GM23338 (cell line): Measurements from ENCODE around the gene USP24. TPM values are rescaled to one million over a fixed set of nuclear protein-coding genes. Genes with fewer than 3 reads are reported as not detected.

ENCODE experiments used
- ATAC-seq: fragments of 200-7000 bp; cut with Tn5 transposase; 3 replicates; pipeline ENCODE4 v1.9.1; 2020
- DNase-seq: peaks from one replicate; pipeline ENCODE4 v3.0.0-alpha.2; 2015; ENCODE audit warnings: low spot score
- H2AFZ ChIP-seq: fragments of 200-600 bp; sonication (generic); 2 replicates; pipeline ENCODE4 v1.8.0; 2016; ENCODE audit warnings: antibody characterized with exemption, mild to moderate bottlenecking, moderate library complexity
- H3F3A ChIP-seq: fragments of 200-600 bp; sonication (generic); replicated peaks from 2 replicates; pipeline ENCODE4 v1.8.0; 2017; ENCODE audit warnings: antibody characterized with exemption, mixed run types, low read depth
- H3K27ac ChIP-seq: fragments of 200-600 bp; sonication (generic); 2 replicates; pipeline ENCODE4 v1.6.1; 2016; ENCODE audit warnings: low read depth
- H3K27me3 ChIP-seq: fragments of 200-600 bp; sonication (generic); 2 replicates; pipeline ENCODE4 v1.8.0; 2016; ENCODE audit warnings: mild to moderate bottlenecking, mixed run types, moderate library complexity; ENCODE audit not compliant: insufficient read depth
- H3K36me3 ChIP-seq: fragments of 200-600 bp; sonication (generic); 2 replicates; pipeline ENCODE4 v1.8.0; 2016; ENCODE audit warnings: mild to moderate bottlenecking; ENCODE audit not compliant: insufficient read depth
- H3K4me1 ChIP-seq: fragments of 200-600 bp; sonication (generic); 2 replicates; pipeline ENCODE4 v1.8.0; 2016; ENCODE audit warnings: mild to moderate bottlenecking, moderate library complexity; ENCODE audit not compliant: insufficient read depth
- H3K4me2 ChIP-seq: fragments of 200-600 bp; sonication (generic); 2 replicates; pipeline ENCODE4 v1.7.1; 2017; ENCODE audit warnings: mixed run types
- H3K4me3 ChIP-seq: fragments of 200-600 bp; sonication (generic); 2 replicates; pipeline ENCODE4 v1.6.1; 2016; ENCODE audit warnings: mixed run types
- H3K79me2 ChIP-seq: fragments of 200-600 bp; sonication (generic); replicated peaks from 2 replicates; pipeline ENCODE4 v1.8.0; 2017; ENCODE audit warnings: mild to moderate bottlenecking; ENCODE audit not compliant: insufficient read depth
- H3K9me2 ChIP-seq: fragments of 200-600 bp; sonication (generic); 2 replicates; pipeline ENCODE4 v1.8.0; 2017; ENCODE audit not compliant: insufficient read depth
- H4K20me1 ChIP-seq: fragments of 200-600 bp; sonication (generic); replicated peaks from 2 replicates; pipeline ENCODE4 v1.8.0; 2017; ENCODE audit warnings: mild to moderate bottlenecking; ENCODE audit not compliant: insufficient read depth
- H3K27ac Mint-ChIP-seq: 2 replicates; pipeline ENCODE4 v1.8.0; 2020; ENCODE audit warnings: inconsistent platforms, mild to moderate bottlenecking, moderate library complexity, mixed read lengths
- H3K27me3 Mint-ChIP-seq: 3 replicates; pipeline ENCODE4 v1.8.0; 2022; ENCODE audit warnings: low read depth, mild to moderate bottlenecking, moderate library complexity, mixed read lengths, inconsistent platforms; ENCODE audit not compliant: insufficient read depth, poor library complexity
- H3K36me3 Mint-ChIP-seq: 3 replicates; pipeline ENCODE4 v1.8.0; 2021; ENCODE audit warnings: low read depth, mild to moderate bottlenecking, inconsistent platforms, moderate library complexity, mixed read lengths
- H3K4me1 Mint-ChIP-seq: 3 replicates; pipeline ENCODE4 v1.8.0; 2020; ENCODE audit warnings: mild to moderate bottlenecking, inconsistent platforms, mixed read lengths
- H3K4me3 Mint-ChIP-seq: 3 replicates; pipeline ENCODE4 v1.8.0; 2021; ENCODE audit warnings: moderate library complexity, mild to moderate bottlenecking, inconsistent platforms, mixed read lengths
- H3K9me3 Mint-ChIP-seq: 3 replicates; pipeline ENCODE4 v1.8.0; 2020; ENCODE audit warnings: moderate library complexity, mild to moderate bottlenecking, inconsistent platforms, mixed read lengths
- ETS1 ChIP-seq: IDR thresholded peaks from 2 replicates; pipeline ENCODE4 v1.6.1; 2016; ENCODE audit warnings: antibody characterized with exemption
- EZH2 ChIP-seq: fragments of 200-600 bp; sonication (generic); IDR thresholded peaks from one replicate; pipeline ENCODE4 v1.8.0; 2017; ENCODE audit warnings: antibody characterized with exemption, mild to moderate bottlenecking, low read depth; ENCODE audit not compliant: unreplicated experiment
- EZH2phosphoT487 ChIP-seq: fragments of 200-600 bp; sonication (generic); IDR thresholded peaks from one replicate; pipeline ENCODE4 v1.8.1; 2018; ENCODE audit warnings: antibody characterized with exemption; ENCODE audit not compliant: unreplicated experiment
- JUNB ChIP-seq: IDR thresholded peaks from one replicate; pipeline ENCODE4 v1.6.1; 2016; ENCODE audit warnings: antibody characterized with exemption; ENCODE audit not compliant: unreplicated experiment
- POLR2AphosphoS5 ChIP-seq: IDR thresholded peaks from 2 replicates; pipeline ENCODE4 v1.6.1; 2016; ENCODE audit warnings: antibody characterized with exemption, low read depth
- REST ChIP-seq: IDR thresholded peaks from one replicate; pipeline ENCODE4 v1.6.1; 2018; ENCODE audit warnings: antibody characterized with exemption; ENCODE audit not compliant: unreplicated experiment
- STAT1 ChIP-seq: IDR thresholded peaks from one replicate; pipeline ENCODE4 v1.6.1; 2016; ENCODE audit warnings: antibody characterized with exemption; ENCODE audit not compliant: unreplicated experiment
- ZNF114 ChIP-seq: fragments of 250-450 bp; sonication (Bioruptor Pico); IDR thresholded peaks from 2 replicates; pipeline ENCODE4 v1.5.0; 2020; ENCODE audit warnings: mild to moderate bottlenecking, moderate library complexity
- ZNF331 ChIP-seq: fragments of 250-450 bp; sonication (Bioruptor Pico); IDR thresholded peaks from 2 replicates; pipeline ENCODE4 v1.5.0; 2020; ENCODE audit warnings: low read depth, mild to moderate bottlenecking, moderate library complexity
- ZNF462 ChIP-seq: fragments of 250-450 bp; sonication (Bioruptor Pico); IDR thresholded peaks from 2 replicates; pipeline ENCODE4 v1.5.0; 2020; ENCODE audit warnings: mild to moderate bottlenecking, moderate library complexity
- polyA plus RNA-seq: library from polyadenylated mRNA; unstranded; fragments of >200 nt; fragmentation: Nextera tagmentation; extraction: Ambion mirVana; gene quantifications from 2 replicates; pipeline ENCODE4 v1.2.1, GENCODE V29; 2016
- total RNA-seq: library from RNA; depleted of rRNA; stranded (reverse); fragments of >200 nt; shearing (Covaris generic); gene quantifications from 2 replicates; pipeline ENCODE4 v1.2.3, GENCODE V29; 2014

Gene USP24
- total and polyA plus RNA-seq, 2 experiments from 2014 or later: 12.1 to 32.6 TPM

- Mint-ChIP-seq H3K9me3 (no peaks in the 10 kb centered on the region), H3K36me3 (no peaks in the 10 kb centered on the region), H3K27me3 (peaks cover 4% of the 10 kb centered on the region), H3K4me3 (no peak overlapping the region), H3K4me1 (0 out of 3 replicates have a peak, but pooled peaks cover 2% of the 10 kb centered on the region), H3K27ac (no peak overlapping the region)
- no peak for TF ChIP-seq ZNF462
- no peak for TF ChIP-seq JUNB
- TF ChIP-seq EZH2: no peak
- TF ChIP-seq ETS1: no peak
- no peak for TF ChIP-seq REST
- TF ChIP-seq EZH2phosphoT487: no peak
- TF ChIP-seq ZNF114 (CRISPR knock-in tag): no peak
- TF ChIP-seq POLR2AphosphoS5: no peak
- no peak for TF ChIP-seq STAT1
- TF ChIP-seq ZNF331 (CRISPR knock-in tag): no peak
- Histone ChIP-seq H3K27ac (no peak overlapping the region), H2AFZ (no peak overlapping the region), H3K9me2 (no peaks in the 10 kb centered on the region), H3K4me3 (no peak overlapping the region), H3F3A (no peaks in the 10 kb centered on the region), H3K79me2 (no peaks in the 10 kb centered on the region), H3K27me3 (no peaks in the 10 kb centered on the region), H3K4me1 (no peaks in the 10 kb centered on the region), H3K36me3 (no peaks in the 10 kb centered on the region), H3K4me2 (no peak overlapping the region), H4K20me1 (no peaks in the 10 kb centered on the region)
- DNase-seq: no peak
- ATAC-seq: no peak
These were observed 40.7 kb upstream of the USP24 start for GRCh38 chr1:55255901-55256300.
